ENCODE data around the gene SBF2. TPM values are rescaled to one million over a fixed set of nuclear protein-coding genes. Genes with fewer than 3 reads are reported as not detected.

The SBF2 gene
- total RNA-seq, 1 experiment from 2014 or later, result 30.2 TPM

DNA sequence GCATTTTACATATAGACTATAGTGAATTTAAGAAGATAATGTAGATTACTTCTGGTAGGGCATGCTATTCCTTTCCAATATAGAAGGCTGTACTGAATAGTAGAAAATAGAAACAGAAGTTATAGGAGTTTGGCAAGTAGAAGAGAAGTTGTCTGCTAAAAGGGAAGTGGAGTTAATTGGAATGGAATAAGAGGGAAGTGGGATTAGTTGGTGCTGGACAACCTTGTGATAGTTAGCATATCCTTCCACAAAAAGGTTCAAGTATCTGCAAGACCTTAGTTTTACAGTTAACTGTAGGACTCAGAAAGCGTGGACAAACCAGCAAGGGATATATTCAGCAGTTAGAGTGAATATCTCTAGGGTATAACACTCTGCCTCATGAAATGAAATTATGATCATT is 444.6 kb downstream of the SBF2 start:
- Histone ChIP-seq H2BK15ac (ENCODE audit: low read depth, low read length) (no peak overlapping the region), H3K27ac (ENCODE audit: insufficient read length, low read depth, low read length) (no peak overlapping the region)

More for the DNA sequence above, 444.6 kb downstream of the SBF2 start:
- 0 out of 7 replicates have a peak overlapping the region, but pooled peaks of 1 of the 3 experiments have one; percentile 5 for H3K27ac Mint-ChIP-seq
- H3K27me3 Mint-ChIP-seq (ENCODE audit: low read depth), result no peaks in the 10 kb centered on the region; the same call in 1 of the 2 replicates
- H3K9me3 ChIP-seq (ENCODE audit: control insufficient read depth, low read depth, low read length), result no peaks in the 10 kb centered on the region
- H3K23me2 ChIP-seq (ENCODE audit: insufficient read length, low read depth, low read length, poor library complexity, severe bottlenecking), result no peaks in the 10 kb centered on the region
- H3K4ac ChIP-seq (ENCODE audit: low read depth, low read length), result no peak overlapping the region
- no peak overlapping the region for H4K91ac ChIP-seq (ENCODE audit: insufficient read length, low read depth, low read length)
- no peak overlapping the region for H4K5ac ChIP-seq (ENCODE audit: insufficient read length, low read depth, low read length)
- no peak overlapping the region for H3T11ph ChIP-seq (ENCODE audit: low read length)
- H3K23ac ChIP-seq (ENCODE audit: insufficient read length, low read depth, low read length), result no peak overlapping the region
- no peaks in the 10 kb centered on the region for H3K4me1 ChIP-seq (ENCODE audit: insufficient read depth, low read length)
- H2AK5ac ChIP-seq (ENCODE audit: insufficient read length, low read length), result no peak overlapping the region
- no peaks in the 10 kb centered on the region for H3K79me2 ChIP-seq (ENCODE audit: insufficient read depth, low read length)
- no peak overlapping the region for H3K18ac ChIP-seq (ENCODE audit: insufficient read length, low read depth, low read length)
- H3K4me1 Mint-ChIP-seq, result peaks cover 0 to 5% of the 10 kb centered on the region in 2 experiments; a peak in 1 of 4 replicates
- no peak overlapping the region for H2AFZ ChIP-seq (ENCODE audit: low read length)
- H3K14ac ChIP-seq (ENCODE audit: insufficient read depth, low read length), result no peak overlapping the region
- DNase-seq, result no peak
- no peaks in the 10 kb centered on the region for H4K20me1 ChIP-seq (ENCODE audit: control insufficient read depth, insufficient read depth, insufficient read length)
- no peak overlapping the region for H3K9ac ChIP-seq (ENCODE audit: extremely low read depth, insufficient read length, low read length)
- H3K9me3 Mint-ChIP-seq, result no peaks in the 10 kb centered on the region
- TF ChIP-seq, protein P1, sequence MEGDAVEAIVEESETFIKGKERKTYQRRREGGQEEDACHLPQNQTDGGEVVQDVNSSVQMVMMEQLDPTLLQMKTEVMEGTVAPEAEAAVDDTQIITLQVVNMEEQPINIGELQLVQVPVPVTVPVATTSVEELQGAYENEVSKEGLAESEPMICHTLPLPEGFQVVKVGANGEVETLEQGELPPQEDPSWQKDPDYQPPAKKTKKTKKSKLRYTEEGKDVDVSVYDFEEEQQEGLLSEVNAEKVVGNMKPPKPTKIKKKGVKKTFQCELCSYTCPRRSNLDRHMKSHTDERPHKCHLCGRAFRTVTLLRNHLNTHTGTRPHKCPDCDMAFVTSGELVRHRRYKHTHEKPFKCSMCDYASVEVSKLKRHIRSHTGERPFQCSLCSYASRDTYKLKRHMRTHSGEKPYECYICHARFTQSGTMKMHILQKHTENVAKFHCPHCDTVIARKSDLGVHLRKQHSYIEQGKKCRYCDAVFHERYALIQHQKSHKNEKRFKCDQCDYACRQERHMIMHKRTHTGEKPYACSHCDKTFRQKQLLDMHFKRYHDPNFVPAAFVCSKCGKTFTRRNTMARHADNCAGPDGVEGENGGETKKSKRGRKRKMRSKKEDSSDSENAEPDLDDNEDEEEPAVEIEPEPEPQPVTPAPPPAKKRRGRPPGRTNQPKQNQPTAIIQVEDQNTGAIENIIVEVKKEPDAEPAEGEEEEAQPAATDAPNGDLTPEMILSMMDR (conservative IDR thresholded peaks at IDR 0.05), result no peak
- H2BK120ac ChIP-seq (ENCODE audit: low read depth, low read length, poor library complexity, severe bottlenecking), result no peak overlapping the region
- H3K79me1 ChIP-seq (ENCODE audit: insufficient read depth, low read depth, low read length, poor library complexity, severe bottlenecking), result no peaks in the 10 kb centered on the region
- H3K56ac ChIP-seq (ENCODE audit: insufficient read length, low read depth, low read length), result no peak overlapping the region
- H4K8ac ChIP-seq (replicated peaks; ENCODE audit: insufficient read length, low read depth, low read length), result no peak overlapping the region
- H2BK5ac ChIP-seq (ENCODE audit: insufficient read length, low read length), result no peak overlapping the region
- peaks cover 0 to 23% (median 8%) of the 10 kb centered on the region in 3 experiments; a peak in 4 of 7 replicates for H3K36me3 Mint-ChIP-seq (ENCODE audit: insufficient read depth in 1 of 3, low read depth in 3 of 3)
- H2BK20ac ChIP-seq (ENCODE audit: low read depth, low read length, poor library complexity, severe bottlenecking), result no peak overlapping the region
- H3K27me3 ChIP-seq (ENCODE audit: insufficient read depth, low read length), result no peaks in the 10 kb centered on the region
- H3K4me3 Mint-ChIP-seq, result no peak overlapping the region
- H2BK12ac ChIP-seq (ENCODE audit: insufficient read length, low read depth, low read length), result no peak overlapping the region
- H3K4me2 ChIP-seq (ENCODE audit: insufficient read depth, insufficient read length, low read length), result no peak overlapping the region
- WGBS (ENCODE audit: extremely low coverage, insufficient read length, low lambda C conversion rate), result no CpG with 5 or more reads among the region's 1 CpG

Measured in H9 (cell line).